ENCODE results near the gene LRRC3. TPM values are rescaled to one million over a fixed set of nuclear protein-coding genes. Genes with fewer than 3 reads are reported as not detected.

The LRRC3 gene
- total RNA-seq, 2 experiments from 2014 or later = not detected

DNA sequence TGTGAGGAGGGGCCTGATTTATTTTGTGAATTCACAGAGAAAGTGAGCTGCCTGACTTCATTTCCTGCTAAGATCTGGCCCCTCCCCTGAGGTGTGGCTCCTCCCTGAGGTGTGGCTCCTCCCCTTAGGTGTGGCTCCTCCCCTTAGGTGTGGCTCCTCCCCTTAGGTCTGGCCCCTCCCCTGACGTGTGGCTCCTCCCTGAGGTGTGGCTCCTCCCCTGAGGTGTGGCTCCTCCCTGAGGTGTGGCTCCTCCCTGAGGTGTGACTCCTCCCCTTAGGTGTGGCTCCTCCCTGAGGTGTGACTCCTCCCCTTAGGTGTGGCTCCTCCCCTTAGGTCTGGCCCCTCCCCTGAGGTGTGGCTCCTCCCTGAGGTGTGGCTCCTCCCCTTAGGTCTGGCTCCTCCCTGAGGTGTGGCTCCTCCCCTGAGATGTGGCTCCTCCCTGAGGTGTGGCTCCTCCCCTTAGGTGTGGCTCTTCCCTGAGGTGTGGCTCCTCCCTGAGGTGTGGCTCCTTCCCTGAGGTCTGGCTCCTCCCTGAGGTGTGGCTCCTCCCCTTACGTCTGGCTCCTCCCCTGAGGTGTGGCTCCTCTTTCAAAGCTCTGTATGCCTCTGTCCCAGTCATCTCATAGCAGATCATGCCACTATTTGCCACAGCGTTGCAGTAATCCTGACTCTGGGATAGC lies 26.9 kb upstream of the LRRC3 start:
- intact Hi-C loops (cut with micrococcal nuclease; ENCODE audit: unreplicated experiment) = loop anchor here (5.0 kb wide), 2 partner anchors 86 to 1214 kb away; partner anchors contain the start of gene PCBP3
- peak overlapping the region; percentile 40; the same call in 1 of the 2 replicates for H2AFZ ChIP-seq (ENCODE audit: low read length)
- H3K4me2 ChIP-seq (ENCODE audit: low read length) = peak overlapping the region; percentile 7; the same call in 1 of the 2 replicates
- no TSS peak for BruUV-seq (replicated peaks)
- peak; percentile 86 for DNase-seq (ENCODE audit: low spot score)
- H3K4me3 ChIP-seq (ENCODE audit: low read depth, low read length, poor library complexity, severe bottlenecking) = no peak overlapping the region
- peaks cover 13% of the 10 kb centered on the region for H3K9me3 ChIP-seq (ENCODE audit: low read length)
- no peaks in the 10 kb centered on the region for H3K79me2 ChIP-seq (ENCODE audit: insufficient read depth, low read depth, low read length)
- TF ChIP-seq EZH2phosphoT487 (IDR thresholded peaks at IDR 0.05; ENCODE audit: borderline replicate concordance, low read depth, low read length) = no peak
- TF ChIP-seq, protein P1, sequence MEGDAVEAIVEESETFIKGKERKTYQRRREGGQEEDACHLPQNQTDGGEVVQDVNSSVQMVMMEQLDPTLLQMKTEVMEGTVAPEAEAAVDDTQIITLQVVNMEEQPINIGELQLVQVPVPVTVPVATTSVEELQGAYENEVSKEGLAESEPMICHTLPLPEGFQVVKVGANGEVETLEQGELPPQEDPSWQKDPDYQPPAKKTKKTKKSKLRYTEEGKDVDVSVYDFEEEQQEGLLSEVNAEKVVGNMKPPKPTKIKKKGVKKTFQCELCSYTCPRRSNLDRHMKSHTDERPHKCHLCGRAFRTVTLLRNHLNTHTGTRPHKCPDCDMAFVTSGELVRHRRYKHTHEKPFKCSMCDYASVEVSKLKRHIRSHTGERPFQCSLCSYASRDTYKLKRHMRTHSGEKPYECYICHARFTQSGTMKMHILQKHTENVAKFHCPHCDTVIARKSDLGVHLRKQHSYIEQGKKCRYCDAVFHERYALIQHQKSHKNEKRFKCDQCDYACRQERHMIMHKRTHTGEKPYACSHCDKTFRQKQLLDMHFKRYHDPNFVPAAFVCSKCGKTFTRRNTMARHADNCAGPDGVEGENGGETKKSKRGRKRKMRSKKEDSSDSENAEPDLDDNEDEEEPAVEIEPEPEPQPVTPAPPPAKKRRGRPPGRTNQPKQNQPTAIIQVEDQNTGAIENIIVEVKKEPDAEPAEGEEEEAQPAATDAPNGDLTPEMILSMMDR (conservative IDR thresholded peaks at IDR 0.05; ENCODE audit: low read length) = no peak
- H3K27ac ChIP-seq (ENCODE audit: low read depth, low read length, poor library complexity, severe bottlenecking) = peak overlapping the region; percentile 18
- H3K9me2 ChIP-seq (ENCODE audit: insufficient read depth, low read length) = no peaks in the 10 kb centered on the region
- peaks cover 9% of the 10 kb centered on the region for H3K4me1 ChIP-seq (ENCODE audit: insufficient read depth, low read length, poor library complexity, severe bottlenecking)
- ChIA-PET POLR2A (interaction anchor here (0.6 to 1.1 kb wide), 4 partner anchors 75 to 499 kb away, joined by 3 to 6 read pairs (median 4); partner anchors contain the start of genes CFAP410 and TRPM2), CTCF (ENCODE audit: unreplicated experiment) (interaction anchor here (1.1 kb wide), 1 partner anchor 14 kb away, joined by 3 read pairs; no protein-coding TSS in a partner anchor)
- H4K20me1 ChIP-seq (ENCODE audit: insufficient read depth, low read length) = no peaks in the 10 kb centered on the region
- H3K36me3 ChIP-seq (ENCODE audit: insufficient read depth, low read length) = no peaks in the 10 kb centered on the region

DNA sequence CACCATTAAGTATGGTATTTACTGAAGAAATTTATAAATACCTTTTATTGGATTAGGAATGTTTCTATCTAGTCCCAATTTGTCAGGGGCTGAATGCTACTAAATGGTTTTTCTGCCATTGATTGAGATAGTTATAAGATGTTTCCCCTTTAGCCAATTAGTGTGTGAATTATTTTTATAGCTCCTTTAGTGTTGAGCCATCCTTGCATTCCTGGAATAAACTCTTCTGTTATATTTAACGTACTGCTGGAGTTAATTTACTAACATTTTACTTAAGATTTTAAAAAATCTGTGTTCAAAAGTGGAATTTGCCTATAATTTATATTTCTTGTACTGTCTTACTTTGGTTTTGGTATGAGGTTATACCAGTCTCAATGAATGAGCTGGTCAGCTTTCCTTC lies 25.4 kb upstream of the LRRC3 start:
- Histone ChIP-seq H3K9me2 (ENCODE audit: insufficient read depth, low read length) (no peaks in the 10 kb centered on the region), H3K4me3 (ENCODE audit: low read depth, low read length, poor library complexity, severe bottlenecking) (no peak overlapping the region), H3K36me3 (ENCODE audit: insufficient read depth, low read length) (no peaks in the 10 kb centered on the region), H3K79me2 (ENCODE audit: insufficient read depth, low read depth, low read length) (no peaks in the 10 kb centered on the region), H4K20me1 (ENCODE audit: insufficient read depth, low read length) (no peaks in the 10 kb centered on the region), H3K27ac (ENCODE audit: low read depth, low read length, poor library complexity, severe bottlenecking) (no peak overlapping the region), H2AFZ (ENCODE audit: low read length) (no peak overlapping the region), H3K9me3 (ENCODE audit: low read length) (peaks cover 13% of the 10 kb centered on the region), H3K4me2 (ENCODE audit: low read length) (no peak overlapping the region), H3K4me1 (ENCODE audit: insufficient read depth, low read length, poor library complexity, severe bottlenecking) (peaks cover 9% of the 10 kb centered on the region)
- no peak for TF ChIP-seq EZH2phosphoT487 (IDR thresholded peaks at IDR 0.05; ENCODE audit: borderline replicate concordance, low read depth, low read length)
- TF ChIP-seq, protein P1 (conservative IDR thresholded peaks at IDR 0.05; ENCODE audit: low read length) = no peak
- ChIA-PET POLR2A (no interaction called here), CTCF (ENCODE audit: unreplicated experiment) (no interaction called here)
- intact Hi-C loops (cut with micrococcal nuclease; ENCODE audit: unreplicated experiment) = loop anchor here (5.0 kb wide), 2 partner anchors 88 to 1212 kb away; partner anchors contain the start of gene PCBP3
- no TSS peak for BruUV-seq (replicated peaks)
- DNase-seq (ENCODE audit: low spot score) = no peak

DNA sequence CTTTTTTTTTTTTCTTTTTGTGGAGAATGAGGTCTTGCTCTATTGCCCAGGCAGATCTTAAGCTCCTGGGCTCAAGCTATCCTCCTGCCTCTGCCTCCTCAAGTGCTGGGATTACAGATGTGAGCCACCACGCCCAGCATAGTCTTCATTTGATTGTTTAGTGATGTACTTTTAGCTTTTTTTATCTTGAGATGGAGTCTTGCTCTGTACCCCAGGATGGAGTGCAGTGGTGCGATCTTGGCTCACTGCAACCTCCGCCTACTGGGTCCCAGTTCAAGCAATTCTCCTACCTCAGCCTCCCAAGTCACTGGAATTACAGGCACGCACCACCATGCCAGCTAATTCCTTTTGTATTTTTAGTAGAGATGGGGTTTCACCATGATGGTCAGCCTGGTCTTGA lies 24.0 kb upstream of the LRRC3 start:
- ChIA-PET CTCF (ENCODE audit: unreplicated experiment) (no interaction called here), POLR2A (interaction anchor here (0.7 kb wide), 1 partner anchor 9 kb away, joined by 3 read pairs; no protein-coding TSS in a partner anchor)
- H3K4me3 ChIP-seq (ENCODE audit: low read depth, low read length, poor library complexity, severe bottlenecking) = no peak overlapping the region
- no peaks in the 10 kb centered on the region for H3K36me3 ChIP-seq (ENCODE audit: insufficient read depth, low read length)
- H3K27ac ChIP-seq (ENCODE audit: low read depth, low read length, poor library complexity, severe bottlenecking) = no peak overlapping the region
- H3K4me1 ChIP-seq (ENCODE audit: insufficient read depth, low read length, poor library complexity, severe bottlenecking) = peaks cover 9% of the 10 kb centered on the region
- no peaks in the 10 kb centered on the region for H4K20me1 ChIP-seq (ENCODE audit: insufficient read depth, low read length)
- H2AFZ ChIP-seq (ENCODE audit: low read length) = no peak overlapping the region
- peaks cover 13% of the 10 kb centered on the region for H3K9me3 ChIP-seq (ENCODE audit: low read length)
- no peaks in the 10 kb centered on the region for H3K79me2 ChIP-seq (ENCODE audit: insufficient read depth, low read depth, low read length)
- H3K4me2 ChIP-seq (ENCODE audit: low read length) = no peak overlapping the region
- BruUV-seq (replicated peaks) = no TSS peak
- intact Hi-C loops (cut with micrococcal nuclease; ENCODE audit: unreplicated experiment) = no loop called here
- no peak for TF ChIP-seq EZH2phosphoT487 (IDR thresholded peaks at IDR 0.05; ENCODE audit: borderline replicate concordance, low read depth, low read length)
- TF ChIP-seq, protein P1 (conservative IDR thresholded peaks at IDR 0.05; ENCODE audit: low read length) = no peak
- no peaks in the 10 kb centered on the region for H3K9me2 ChIP-seq (ENCODE audit: insufficient read depth, low read length)
- DNase-seq (ENCODE audit: low spot score) = no peak
